MCF 10A (cell line): ENCODE data around the gene KCNJ6. TPM values are rescaled to one million over a fixed set of nuclear protein-coding genes. Genes with fewer than 3 reads are reported as not detected.

Experiments used
- BruUV-seq: library from RNA; stranded (reverse); fragments of 400-500 nt; replicated peaks from 2 replicates; lab custom pipeline; 2021; lab: Mats Ljungman, UMichigan
- CTCF ChIA-PET: fragments of 300-600 bp; sonication (Branson Sonifier 250); formaldehyde crosslinking; extraction: SDS; loops from one replicate; lab custom pipeline; 2021; ENCODE audit warnings: antibody characterized with exemption, inconsistent platforms; lab: Yijun Ruan, JAX
- POLR2A ChIA-PET: fragments of 300-600, 350-650 bp; sonication (Branson Sonifier 250); formaldehyde crosslinking; extraction: SDS; loops from one replicate; lab custom pipeline; 2020; ENCODE audit warnings: antibody characterized with exemption, inconsistent platforms; lab: Yijun Ruan, JAX
- DNase-seq: peaks from one replicate; pipeline ENCODE4 v3.0.0-alpha.2; 2018; ENCODE audit not compliant: unreplicated experiment
- H3K27ac Mint-ChIP-seq: one replicate; pipeline ENCODE4 v1.8.0; 2022; ENCODE audit warnings: mild to moderate bottlenecking, low read depth, mixed read lengths; ENCODE audit not compliant: unreplicated experiment
- H3K27me3 Mint-ChIP-seq: one replicate; pipeline ENCODE4 v1.8.0; 2022; ENCODE audit warnings: mixed read lengths; ENCODE audit not compliant: insufficient read depth, unreplicated experiment
- H3K36me3 Mint-ChIP-seq: one replicate; pipeline ENCODE4 v1.8.0; 2022; ENCODE audit warnings: mild to moderate bottlenecking, moderate library complexity, mixed read lengths; ENCODE audit not compliant: insufficient read depth, unreplicated experiment
- H3K4me1 Mint-ChIP-seq: one replicate; pipeline ENCODE4 v1.8.0; 2022; ENCODE audit warnings: mixed read lengths; ENCODE audit not compliant: insufficient read depth, unreplicated experiment
- H3K4me3 Mint-ChIP-seq: one replicate; pipeline ENCODE4 v1.8.0; 2022; ENCODE audit warnings: mild to moderate bottlenecking, moderate library complexity, mixed read lengths; ENCODE audit not compliant: unreplicated experiment
- H3K9me3 Mint-ChIP-seq: one replicate; pipeline ENCODE4 v1.8.0; 2022; ENCODE audit warnings: mixed read lengths; ENCODE audit not compliant: unreplicated experiment
- intact Hi-C: fragments of 100-400 bp; cut with micrococcal nuclease; formaldehyde crosslinking; loops from 2 replicates; pipeline ENCODE4 v1.14.1; 2022
- total RNA-seq: library from RNA; stranded (reverse); gene quantifications from 2 replicates; pipeline ENCODE4 v1.2.3, GENCODE V29; 2022
- TF ChIP-seq, protein P1 (sequence below): fragments of 200-600 bp; IDR thresholded peaks from one replicate; pipeline ENCODE4 v1.8.0; 2022; ENCODE audit warnings: antibody characterized with exemption, mild to moderate bottlenecking; ENCODE audit not compliant: unreplicated experiment

KCNJ6 gene
- total RNA-seq, 1 experiment from 2014 or later = 0.28 TPM

DNA sequence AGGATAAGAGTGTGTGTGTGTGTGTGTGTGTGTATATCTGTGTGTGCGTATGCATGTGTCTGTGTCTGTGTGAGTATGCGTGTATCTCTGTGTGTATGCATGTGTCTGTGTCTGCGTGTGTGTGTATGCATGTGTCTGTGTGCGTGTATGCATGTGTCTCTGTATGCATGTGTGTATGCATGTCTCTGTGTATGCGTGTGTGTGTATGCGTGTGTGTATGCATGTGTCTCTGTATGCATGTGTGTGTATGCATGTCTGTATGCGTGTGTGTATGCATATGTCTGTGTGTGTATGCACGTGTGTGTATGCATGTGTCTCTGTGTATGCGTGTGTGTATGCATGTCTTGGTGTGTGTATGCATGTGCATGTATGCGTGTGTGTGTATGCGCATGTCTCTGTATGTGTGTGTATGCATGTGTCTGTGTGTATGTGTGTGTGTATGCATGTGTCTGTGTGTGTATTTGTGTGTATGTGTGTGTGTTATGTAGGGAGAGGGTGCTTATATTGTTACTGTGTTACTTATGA, 301.8 kb downstream of the KCNJ6 start:
- intact Hi-C loops = no loop called here
- ChIA-PET CTCF (interaction anchor here (0.6 kb wide), 1 partner anchor 38 kb away, joined by 3 read pairs; no protein-coding TSS in a partner anchor), POLR2A (no interaction called here)
- H3K4me1 Mint-ChIP-seq = peaks cover 7% of the 10 kb centered on the region
- H3K4me3 Mint-ChIP-seq = no peak overlapping the region
- no peaks in the 10 kb centered on the region for H3K9me3 Mint-ChIP-seq
- no TSS peak for BruUV-seq
- H3K36me3 Mint-ChIP-seq = no peaks in the 10 kb centered on the region
- H3K27ac Mint-ChIP-seq = no peak overlapping the region
- DNase-seq = no peak
- peaks cover 40% of the 10 kb centered on the region for H3K27me3 Mint-ChIP-seq
- TF ChIP-seq, protein P1, sequence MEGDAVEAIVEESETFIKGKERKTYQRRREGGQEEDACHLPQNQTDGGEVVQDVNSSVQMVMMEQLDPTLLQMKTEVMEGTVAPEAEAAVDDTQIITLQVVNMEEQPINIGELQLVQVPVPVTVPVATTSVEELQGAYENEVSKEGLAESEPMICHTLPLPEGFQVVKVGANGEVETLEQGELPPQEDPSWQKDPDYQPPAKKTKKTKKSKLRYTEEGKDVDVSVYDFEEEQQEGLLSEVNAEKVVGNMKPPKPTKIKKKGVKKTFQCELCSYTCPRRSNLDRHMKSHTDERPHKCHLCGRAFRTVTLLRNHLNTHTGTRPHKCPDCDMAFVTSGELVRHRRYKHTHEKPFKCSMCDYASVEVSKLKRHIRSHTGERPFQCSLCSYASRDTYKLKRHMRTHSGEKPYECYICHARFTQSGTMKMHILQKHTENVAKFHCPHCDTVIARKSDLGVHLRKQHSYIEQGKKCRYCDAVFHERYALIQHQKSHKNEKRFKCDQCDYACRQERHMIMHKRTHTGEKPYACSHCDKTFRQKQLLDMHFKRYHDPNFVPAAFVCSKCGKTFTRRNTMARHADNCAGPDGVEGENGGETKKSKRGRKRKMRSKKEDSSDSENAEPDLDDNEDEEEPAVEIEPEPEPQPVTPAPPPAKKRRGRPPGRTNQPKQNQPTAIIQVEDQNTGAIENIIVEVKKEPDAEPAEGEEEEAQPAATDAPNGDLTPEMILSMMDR = no peak

DNA sequence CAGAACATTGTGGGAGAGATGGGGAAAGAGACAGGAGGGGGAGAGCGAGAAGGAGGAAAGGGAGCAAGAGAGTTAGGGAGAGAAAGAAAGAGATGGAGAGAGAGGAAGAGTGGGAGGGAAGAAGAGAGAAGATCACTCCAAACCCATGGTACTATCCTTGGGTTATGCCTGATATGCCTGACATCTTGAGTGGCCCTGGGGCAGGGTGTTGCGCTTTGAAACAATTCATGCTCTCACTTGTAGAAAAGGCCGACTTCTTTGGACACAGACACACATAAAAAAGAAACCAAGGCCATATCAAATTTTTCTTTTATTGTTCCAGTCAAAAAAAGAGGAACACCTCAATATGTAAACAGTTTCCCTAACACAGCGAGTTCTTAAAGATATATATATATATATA, 309.2 kb downstream of the KCNJ6 start:
- Mint-ChIP-seq H3K4me3 (no peak overlapping the region), H3K27me3 (peaks cover 59% of the 10 kb centered on the region), H3K36me3 (no peaks in the 10 kb centered on the region), H3K9me3 (no peaks in the 10 kb centered on the region), H3K4me1 (peaks cover 6% of the 10 kb centered on the region), H3K27ac (no peak overlapping the region)
- DNase-seq = no peak
- TF ChIP-seq, protein P1 = no peak
- BruUV-seq = no TSS peak
- intact Hi-C loops = no loop called here
- ChIA-PET CTCF (no interaction called here), POLR2A (no interaction called here)

DNA sequence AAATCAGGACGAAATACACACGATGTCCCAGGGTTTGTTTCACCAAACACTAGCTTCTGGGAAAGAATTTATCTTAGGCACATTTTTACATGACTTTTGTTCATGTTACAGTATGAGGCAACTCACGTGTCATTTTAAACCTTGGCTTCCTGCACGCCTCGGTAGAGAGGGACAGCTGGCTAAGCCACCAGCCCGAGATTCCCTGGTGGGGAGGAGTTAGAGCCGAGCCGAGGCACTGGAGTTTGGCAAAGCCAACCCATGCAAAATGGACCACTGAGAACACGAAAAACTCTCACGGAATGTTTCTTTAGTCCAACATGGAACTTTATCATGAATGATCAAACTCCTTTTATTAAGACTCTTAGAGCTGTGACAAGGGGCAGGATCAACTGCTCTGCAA, 309.7 kb downstream of the KCNJ6 start:
- TF ChIP-seq, protein P1 = no peak
- POLR2A ChIA-PET = no interaction called here
- DNase-seq = no peak
- CTCF ChIA-PET = interaction anchor here (0.6 kb wide), 1 partner anchor 576 kb away, joined by 3 read pairs; no protein-coding TSS in a partner anchor
- Mint-ChIP-seq H3K27ac (no peak overlapping the region), H3K36me3 (no peaks in the 10 kb centered on the region), H3K4me1 (peaks cover 6% of the 10 kb centered on the region), H3K9me3 (no peaks in the 10 kb centered on the region), H3K4me3 (no peak overlapping the region), H3K27me3 (peaks cover 55% of the 10 kb centered on the region)
- intact Hi-C loops = no loop called here
- BruUV-seq = no TSS peak

DNA sequence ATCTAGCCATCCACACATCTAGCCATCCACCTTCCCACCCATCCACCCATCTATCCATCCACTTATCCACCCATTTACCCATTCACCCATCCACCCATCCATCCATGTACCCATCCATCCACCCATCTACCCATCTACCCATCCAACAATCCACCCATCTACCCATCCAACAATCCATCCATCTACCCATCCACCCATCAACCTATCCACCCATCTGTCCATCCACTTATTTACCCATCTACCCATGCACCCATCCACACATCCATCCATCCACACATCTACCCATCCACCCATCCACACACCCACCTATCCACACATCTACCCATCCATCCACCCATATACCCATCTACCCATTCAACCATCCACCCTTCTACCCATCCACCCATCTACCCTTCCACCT, 311.3 kb downstream of the KCNJ6 start:
- BruUV-seq = no TSS peak
- H3K36me3 Mint-ChIP-seq = no peaks in the 10 kb centered on the region
- peaks cover 6% of the 10 kb centered on the region for H3K4me1 Mint-ChIP-seq
- H3K9me3 Mint-ChIP-seq = peaks cover 8% of the 10 kb centered on the region
- H3K27me3 Mint-ChIP-seq = peaks cover 52% of the 10 kb centered on the region
- H3K27ac Mint-ChIP-seq = no peak overlapping the region
- POLR2A ChIA-PET = interaction anchor here (0.9 to 1.1 kb wide), 2 partner anchors 11 to 14 kb away, joined by 3 to 4 read pairs; no protein-coding TSS in a partner anchor
- intact Hi-C loops = no loop called here
- H3K4me3 Mint-ChIP-seq = no peak overlapping the region
- TF ChIP-seq, protein P1 = no peak
- DNase-seq = no peak
- CTCF ChIA-PET = interaction anchor here (0.6 kb wide), 2 partner anchors 461 to 522 kb away, joined by 3 read pairs; no protein-coding TSS in a partner anchor
